Neural cell (in vitro differentiated cells): ENCODE measurements around the gene PIM2.

Source experiments
- EP300 ChIP-seq: fragments of 450-650 bp; conservative IDR thresholded peaks from 2 replicates; pipeline ENCODE4 v1.6.1; 2014; ENCODE audit warnings: antibody characterized with exemption, mild to moderate bottlenecking, moderate library complexity; ENCODE audit not compliant: poor library complexity, severe bottlenecking
- POLR2AphosphoS5 ChIP-seq: IDR thresholded peaks from 2 replicates; pipeline ENCODE4 v1.6.1; 2012
- SMC3 ChIP-seq: fragments of 450-650 bp; conservative IDR thresholded peaks from 2 replicates; pipeline ENCODE4 v1.6.1; 2014; ENCODE audit warnings: antibody characterized with exemption, mild to moderate bottlenecking, moderate library complexity; ENCODE audit not compliant: poor library complexity
- TF ChIP-seq, protein P1 (sequence below): fragments of 450-650 bp; IDR thresholded peaks from 2 replicates; pipeline ENCODE4 v1.5.1; 2014; ENCODE audit warnings: antibody characterized with exemption, mild to moderate bottlenecking, moderate library complexity; ENCODE audit not compliant: poor library complexity, severe bottlenecking

DNA sequence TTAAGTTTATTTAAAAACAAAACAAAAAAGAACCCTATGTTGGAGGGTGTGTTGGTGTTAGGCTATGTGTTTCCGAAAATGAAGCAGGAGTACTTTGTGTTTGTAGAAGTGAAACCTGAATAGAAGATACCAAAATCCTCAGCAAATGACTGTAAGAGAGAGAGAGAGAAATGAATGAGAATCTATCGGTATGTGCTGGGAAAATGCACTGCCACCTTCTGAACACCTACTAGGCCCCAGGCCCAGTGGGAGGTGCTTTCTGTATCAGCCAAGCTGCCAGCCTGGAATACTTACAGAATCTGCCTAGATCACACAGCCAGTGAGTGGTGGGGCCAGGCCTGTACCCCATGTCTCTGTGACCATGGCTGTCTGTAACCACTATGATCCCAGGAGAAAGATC is 14.9 kb upstream of the PIM2 start:
- TF ChIP-seq, protein P1, sequence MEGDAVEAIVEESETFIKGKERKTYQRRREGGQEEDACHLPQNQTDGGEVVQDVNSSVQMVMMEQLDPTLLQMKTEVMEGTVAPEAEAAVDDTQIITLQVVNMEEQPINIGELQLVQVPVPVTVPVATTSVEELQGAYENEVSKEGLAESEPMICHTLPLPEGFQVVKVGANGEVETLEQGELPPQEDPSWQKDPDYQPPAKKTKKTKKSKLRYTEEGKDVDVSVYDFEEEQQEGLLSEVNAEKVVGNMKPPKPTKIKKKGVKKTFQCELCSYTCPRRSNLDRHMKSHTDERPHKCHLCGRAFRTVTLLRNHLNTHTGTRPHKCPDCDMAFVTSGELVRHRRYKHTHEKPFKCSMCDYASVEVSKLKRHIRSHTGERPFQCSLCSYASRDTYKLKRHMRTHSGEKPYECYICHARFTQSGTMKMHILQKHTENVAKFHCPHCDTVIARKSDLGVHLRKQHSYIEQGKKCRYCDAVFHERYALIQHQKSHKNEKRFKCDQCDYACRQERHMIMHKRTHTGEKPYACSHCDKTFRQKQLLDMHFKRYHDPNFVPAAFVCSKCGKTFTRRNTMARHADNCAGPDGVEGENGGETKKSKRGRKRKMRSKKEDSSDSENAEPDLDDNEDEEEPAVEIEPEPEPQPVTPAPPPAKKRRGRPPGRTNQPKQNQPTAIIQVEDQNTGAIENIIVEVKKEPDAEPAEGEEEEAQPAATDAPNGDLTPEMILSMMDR: no peak
- TF ChIP-seq POLR2AphosphoS5 (no peak), EP300 (no peak), SMC3 (no peak)
